ENCODE data around the gene ZC2HC1B.
A peak's percentile ranks its signal among the peaks of the same experiment; 100 is the strongest.
"Not testable (repeated sequence)": the region's sequence is repeated elsewhere in the genome, so short reads cannot be mapped to it uniquely, and the experiment has no call there.

Gene ZC2HC1B

DNA sequence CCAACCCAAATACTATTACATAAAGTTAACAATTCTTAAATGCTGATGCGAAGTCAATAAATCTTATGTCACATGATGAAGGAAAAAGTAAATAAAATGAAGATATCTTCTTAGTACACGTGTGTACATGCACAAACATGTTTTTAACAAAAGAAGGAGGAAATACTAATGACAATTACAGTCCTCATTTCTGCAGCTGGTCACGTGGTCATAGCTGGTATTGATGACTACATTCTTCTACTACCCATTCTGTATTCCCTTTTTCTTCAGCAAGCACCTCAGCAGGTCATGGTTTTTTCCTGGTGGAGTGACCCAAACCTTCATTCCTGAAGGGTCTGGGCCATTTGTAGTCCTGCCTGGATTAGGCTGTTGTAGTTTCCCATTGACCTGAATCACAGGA, 4.5 kb downstream of the ZC2HC1B start:
- not testable (repeated sequence) for DNase-seq (ENCODE audit: low read depth in 2 of 2)

DNA sequence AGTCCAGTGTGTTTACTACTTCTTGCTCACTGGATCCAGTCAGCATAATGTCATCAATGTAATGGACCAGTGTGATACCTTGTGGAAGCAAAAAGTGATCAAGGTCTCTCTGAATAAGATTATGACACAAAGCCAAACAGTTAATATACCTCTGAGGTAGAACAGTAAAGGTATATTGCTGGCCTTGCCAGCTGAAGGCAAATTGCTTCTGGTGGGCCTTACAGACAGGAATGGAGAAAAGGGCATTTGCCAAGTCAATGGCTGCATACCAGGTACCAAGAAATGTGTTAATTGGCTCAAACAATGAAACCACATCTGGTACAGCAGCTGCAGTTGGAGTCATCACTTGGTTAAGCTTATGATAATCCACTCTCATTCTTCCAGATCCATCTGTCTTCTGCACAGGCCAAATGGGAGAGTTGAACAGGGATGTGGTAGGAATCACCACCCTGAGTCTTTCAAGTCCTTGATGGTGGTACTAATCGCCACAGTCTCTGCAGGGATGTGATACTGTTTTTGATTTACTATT, 7.0 kb downstream of the ZC2HC1B start:
- DNase-seq (ENCODE audit: low read depth in 2 of 2): not testable (repeated sequence)

DNA sequence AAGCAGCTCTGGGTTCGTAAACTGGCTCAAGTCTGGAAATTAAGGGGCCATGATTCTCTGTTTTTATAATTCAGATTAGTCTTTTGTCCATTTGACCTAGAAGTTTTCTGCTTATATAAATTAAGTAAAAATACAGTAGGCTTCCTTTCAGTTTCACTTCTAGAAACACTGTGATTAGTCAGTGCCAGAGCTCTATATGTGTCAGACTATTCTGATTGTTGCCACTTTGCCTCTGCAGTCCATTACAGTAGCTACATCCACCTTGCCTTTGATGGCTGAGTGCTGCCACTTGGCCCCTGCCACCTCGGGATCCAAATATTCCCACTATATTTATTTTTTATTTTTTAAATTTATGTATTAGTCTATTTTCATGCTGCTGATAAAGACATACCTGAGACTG, 7.9 kb downstream of the ZC2HC1B start:
- DNase-seq (ENCODE audit: low read depth in 2 of 2): no peak

DNA sequence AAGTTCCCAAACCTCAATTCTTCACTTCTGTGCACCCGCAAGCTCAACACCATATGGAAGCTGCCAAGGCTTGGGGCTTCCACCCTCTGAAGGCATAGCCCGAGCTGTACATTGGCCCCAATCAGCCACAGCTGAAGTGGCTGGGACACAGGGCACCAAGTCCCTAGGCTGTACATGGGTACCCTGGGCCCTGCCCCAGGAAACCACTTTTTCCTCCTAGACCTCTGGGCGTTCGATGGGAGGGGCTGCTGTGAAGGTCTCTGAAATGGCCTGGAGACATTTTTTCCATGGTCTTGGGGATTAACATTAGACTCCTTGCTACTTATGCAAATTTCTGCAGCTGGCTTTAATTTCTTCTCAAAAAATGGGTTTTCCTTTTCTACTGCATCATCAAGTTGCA, 9.3 kb downstream of the ZC2HC1B start:
- not testable (repeated sequence) for DNase-seq (ENCODE audit: low read depth in 2 of 2)

DNA sequence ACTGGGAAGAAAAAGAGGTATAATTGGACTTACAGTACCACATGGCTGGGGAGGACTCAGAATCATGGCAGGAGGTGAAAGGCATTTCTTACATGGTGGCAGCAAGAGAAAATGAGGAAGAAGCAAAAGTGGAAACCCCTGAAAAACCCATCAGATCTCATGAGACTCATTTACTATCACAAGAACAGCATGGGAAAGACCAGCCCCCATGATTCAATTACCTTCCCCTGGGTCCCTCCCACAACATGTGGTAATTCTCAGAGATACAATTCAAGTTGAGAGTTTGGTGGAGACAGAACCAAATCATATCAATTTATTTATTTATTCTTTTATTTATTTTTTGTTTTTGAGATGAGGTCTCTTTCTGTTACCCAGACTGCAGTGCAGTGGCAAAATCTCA, 10.2 kb downstream of the ZC2HC1B start:
- not testable (repeated sequence) for DNase-seq (ENCODE audit: low read depth in 2 of 2)

DNA sequence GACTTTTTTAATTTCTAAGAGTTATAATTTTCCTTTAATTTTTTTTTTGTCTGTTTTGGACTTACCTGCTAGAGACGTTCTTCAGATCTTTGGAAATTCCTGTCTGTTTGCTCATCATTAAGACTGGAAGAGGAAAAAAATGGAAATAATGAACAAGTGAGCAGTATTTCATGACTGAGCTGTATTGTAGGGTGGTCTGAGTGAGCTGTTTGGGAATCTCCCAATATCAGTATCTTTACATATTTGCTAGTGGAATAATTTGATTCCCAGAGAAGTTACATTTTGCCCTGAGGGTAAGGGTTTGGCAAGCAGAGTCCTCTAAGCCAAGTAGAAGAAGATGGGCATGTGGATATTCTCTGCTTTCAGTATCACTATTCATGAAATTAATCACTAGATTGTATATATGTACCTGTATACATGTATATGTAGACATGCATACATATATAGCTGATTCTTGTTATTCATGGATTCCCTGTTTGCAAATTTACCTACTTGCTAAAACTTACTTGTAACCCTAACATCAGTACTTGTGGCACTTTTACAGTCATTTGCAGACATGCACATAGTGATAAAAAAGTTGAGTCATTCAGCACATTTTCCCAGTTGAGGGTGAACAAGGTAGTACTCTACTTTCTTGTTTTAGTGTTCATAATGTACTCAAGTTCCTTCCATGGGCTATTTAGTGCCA, 13.5 kb downstream of the ZC2HC1B start:
- no peak for DNase-seq (ENCODE audit: low read depth in 2 of 2)

DNA sequence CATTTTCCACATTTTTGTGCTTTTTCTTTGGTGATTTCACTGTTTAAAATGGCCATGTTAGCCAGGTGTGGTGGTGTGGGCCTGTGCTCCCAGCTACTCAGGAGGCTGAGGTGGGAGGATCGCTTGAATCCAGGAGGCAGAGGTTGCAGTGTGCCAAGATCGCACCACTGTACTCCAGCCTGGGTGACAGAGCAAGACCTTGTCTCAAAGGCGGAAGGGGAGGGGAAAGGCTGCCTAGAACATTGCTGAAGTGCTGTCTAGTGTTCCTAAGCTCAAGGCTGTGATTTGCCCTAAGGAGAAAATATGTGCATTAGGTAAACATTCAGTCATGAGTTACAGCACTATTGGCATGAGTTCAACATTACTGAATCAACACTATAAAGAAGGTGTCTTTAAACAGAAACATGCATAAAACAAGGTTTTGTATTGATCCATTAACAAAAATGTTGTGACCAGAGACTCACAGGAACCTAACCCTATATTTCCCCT, 14.0 kb downstream of the ZC2HC1B start:
- no peak for DNase-seq (ENCODE audit: low read depth in 2 of 2)

DNA sequence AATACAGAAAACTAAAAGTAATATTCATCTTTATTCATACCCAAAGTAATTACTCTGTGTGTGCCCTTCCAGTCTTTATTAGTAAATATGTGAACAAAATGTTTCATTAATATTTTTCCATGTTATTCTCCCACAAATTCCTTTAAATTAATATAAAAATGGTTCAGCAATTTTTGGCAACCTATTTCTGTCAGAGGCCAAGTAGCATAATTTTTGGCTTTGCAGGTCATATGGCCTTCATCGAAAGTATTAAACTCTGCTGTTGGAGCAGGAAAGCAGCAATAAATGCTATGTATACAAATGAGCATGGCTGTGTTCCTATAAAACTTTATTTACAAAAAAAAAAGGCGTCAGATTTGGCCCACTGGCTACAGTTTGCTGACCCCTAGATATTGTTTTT, 16.1 kb downstream of the ZC2HC1B start:
- DNase-seq (ENCODE audit: low read depth in 2 of 2): no peak

DNA sequence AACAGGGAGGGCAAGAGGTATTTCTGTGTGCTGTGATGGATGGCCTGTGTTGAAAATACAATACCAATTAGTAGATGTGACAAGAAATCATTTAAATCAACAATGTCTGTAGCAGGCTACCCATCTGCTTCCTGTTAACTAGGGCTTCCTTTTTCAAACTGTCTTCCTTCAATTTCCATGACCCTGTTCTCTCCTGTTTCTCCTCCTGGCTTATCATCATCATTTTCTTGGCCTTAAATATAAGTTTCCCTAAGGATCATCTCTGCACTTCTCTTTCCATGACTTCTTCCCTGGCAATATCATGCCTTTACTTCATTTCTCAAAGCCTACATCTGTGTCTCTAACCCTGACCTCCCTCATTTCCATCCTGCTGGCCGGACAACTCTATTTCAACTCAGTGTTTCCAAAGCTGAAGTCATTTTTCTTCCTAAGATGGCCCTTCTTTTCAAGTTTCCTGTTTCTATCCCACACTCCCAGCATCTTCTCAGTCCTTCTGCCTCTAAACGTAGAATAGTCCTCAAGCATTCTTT, 18.2 kb downstream of the ZC2HC1B start:
- DNase-seq (ENCODE audit: low read depth in 2 of 2): no peak

DNA sequence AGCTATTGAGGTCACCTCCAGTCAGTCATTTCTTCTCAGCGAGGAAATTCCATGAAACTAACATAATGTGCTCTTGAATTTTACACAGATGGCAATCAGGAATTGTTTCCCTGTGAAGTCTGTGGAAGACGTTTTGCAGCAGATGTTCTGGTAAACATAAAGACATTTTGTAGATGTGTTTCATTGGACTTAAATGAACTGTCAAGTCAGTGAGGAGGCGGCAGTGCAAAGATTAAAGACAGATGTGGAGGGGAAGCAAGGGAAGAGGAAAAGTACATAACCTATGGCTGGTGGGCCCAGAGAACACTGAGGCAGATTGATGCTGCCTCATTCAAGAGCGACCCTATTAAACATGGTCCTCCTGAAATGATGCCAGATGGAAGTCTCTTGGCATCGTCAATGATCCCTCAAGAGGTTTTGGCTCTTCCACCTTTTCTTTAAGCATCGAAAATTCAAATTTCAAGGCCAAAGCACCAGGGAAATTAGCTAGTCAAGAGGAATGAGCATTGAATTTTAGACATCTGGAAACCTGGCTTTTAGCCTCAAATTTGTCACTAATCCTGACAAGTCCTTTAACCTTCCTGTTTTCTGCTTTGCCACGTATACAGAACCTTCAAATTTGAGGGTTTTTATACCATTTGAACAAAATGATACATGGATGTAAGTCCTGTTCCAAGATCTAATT, 20.1 kb downstream of the ZC2HC1B start:
- DNase-seq (ENCODE audit: low read depth in 2 of 2): peak; percentile 20 to 21

DNA sequence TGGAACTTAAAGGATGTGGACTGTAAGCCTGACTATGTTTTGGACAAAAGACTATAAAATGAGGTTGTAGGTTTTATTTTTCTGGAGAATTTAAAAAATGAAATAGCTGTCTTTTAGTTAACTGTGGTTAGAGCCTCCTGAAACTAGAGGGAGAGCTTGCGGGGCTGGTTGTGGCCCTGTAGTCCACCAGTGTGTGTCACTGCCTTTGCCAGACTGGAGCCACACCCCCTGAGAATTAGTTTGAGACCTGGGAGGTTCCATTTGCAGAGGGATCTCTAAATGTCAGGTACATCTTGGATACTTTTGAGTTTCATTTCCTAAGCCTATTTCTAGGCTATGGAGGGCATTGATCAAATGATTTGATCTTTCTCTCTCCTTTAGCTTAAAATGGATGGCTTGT, 20.8 kb downstream of the ZC2HC1B start:
- no peak for DNase-seq (ENCODE audit: low read depth in 2 of 2)

DNA sequence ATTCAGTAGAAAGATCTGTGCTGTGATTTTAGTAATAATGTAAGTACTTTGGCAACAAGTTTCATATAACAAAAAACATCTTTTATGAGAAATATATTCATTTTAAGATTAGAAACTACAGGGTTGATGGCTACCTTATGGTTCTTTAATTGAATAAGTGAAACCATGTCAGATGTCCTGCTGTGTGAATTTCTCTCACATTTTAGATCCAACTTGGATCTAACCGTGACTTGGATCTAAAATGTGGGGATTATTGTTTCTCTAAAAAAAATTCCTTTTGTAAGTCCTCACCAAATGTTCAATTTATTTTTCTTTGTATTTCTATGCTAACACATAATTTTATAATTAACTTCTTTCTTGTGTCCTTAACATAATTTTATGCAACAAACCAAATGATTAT, 30.4 kb downstream of the ZC2HC1B start:
- DNase-seq (ENCODE audit: low read depth in 2 of 2): no peak

DNA sequence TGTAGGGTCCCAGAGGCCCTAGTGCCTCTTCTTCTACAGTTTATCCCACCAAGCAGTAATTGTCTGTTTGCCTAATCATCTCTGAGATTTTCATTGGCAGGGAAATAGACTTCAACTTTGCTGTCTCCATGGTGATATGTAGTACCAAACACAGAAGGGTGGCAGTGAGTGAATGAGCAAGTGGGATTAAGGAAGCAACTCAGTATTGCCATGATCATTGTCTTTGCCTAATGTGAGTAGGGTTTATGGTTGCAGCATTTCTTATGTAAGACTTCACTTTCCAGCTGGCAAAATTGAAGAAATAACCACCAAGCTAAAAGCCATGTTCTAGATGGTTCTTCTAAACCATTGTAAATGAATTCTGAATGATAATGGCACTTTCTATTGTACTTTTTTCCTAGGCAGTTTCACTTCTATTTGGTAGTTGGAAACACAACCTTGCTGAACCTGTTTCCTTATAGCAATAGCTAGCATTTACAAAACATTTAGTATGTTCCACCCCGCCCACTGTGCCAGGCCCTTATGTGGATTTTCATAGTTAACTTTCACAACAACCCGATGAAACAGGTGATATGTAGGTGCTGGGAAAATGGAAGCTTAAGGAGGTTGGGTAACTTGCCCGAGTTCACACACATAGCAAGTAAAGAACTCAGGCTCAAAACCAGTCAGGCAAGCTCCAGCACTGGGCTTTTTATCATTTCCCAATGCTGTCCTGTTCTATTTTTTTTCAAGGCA, 32.0 kb downstream of the ZC2HC1B start:
- no peak for DNase-seq (ENCODE audit: low read depth in 2 of 2)

DNA sequence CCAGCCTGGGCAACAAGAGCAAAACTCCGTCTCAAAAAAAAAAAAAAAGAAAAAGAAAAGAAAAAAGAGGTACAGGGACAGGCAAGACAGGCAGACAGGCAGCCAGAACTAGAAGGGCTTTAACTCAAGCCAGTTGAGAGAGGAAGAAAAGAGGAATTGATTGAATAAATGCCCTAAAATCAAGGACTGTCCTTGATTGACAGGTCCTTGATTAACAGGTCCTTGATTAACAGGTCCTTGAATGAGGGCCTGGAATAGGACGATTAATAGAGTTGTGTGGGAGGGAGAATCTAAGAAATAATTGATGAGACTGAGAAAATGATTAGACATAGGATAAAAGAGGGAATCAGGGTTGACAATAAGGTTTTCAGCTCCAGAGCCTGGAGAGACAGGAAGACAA, 36.1 kb downstream of the ZC2HC1B start:
- no peak for DNase-seq (ENCODE audit: low read depth in 2 of 2)

DNA sequence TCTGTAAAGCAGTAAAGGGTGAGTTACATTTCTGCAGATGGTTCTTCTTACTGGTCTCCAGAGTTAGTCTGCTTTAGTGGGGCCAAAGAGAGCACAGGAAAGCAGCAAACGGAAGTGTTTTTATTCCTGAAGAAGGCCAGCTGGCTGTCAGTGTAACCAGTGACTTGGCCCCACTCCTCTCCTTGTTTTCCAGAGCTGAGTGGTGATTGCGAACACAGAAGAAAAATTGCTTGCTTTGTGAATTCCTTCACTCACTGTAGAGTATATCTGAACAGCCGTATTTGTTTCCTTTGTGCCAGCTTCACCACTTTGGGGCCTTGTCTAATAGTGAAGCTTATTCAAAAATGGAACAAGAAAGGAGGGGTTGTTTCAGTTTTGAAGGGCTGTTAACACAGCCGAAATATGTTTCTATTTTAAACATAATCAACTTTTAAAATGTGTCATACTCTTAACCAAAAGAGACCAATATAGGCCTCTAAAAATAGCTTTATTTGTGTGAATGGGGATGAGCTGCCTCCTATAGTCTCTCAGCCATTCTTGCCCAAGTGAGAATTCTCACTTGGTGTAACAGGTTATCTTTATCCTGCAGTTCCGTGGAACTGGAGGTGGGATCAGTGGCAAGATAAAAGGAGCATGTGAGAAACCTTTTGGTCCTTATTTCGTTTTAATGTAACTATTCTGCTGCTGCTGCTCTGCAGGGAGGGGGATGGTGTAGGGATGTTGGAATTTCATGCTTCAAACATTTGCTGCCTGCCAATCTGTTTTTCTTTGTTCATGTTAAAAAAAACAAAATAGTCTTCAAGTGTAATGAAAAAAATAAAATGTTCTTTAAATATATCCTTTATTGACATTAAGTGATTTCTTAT, 37.8 kb downstream of the ZC2HC1B start:
- DNase-seq (ENCODE audit: low read depth in 2 of 2): no peak

DNA sequence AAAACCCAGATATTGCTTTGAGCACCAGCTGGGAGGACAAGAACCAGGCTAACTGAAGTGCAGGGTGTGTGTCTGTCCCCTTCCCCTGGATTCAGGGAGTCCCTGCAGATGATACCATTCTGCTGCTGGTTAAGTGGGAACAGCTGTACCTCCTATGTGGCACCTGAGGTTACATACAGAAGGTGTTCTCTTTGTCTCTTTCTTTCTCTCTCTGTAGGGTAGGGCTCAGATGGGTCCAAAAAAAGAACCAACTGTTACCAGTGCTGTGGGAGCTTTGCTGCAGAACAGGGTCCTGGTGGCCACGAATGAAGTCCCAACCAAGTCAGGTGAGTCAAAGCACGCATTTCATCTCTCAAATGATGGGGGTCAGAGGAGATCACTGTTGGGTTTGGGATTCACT, 38.6 kb downstream of the ZC2HC1B start:
- no peak for DNase-seq (ENCODE audit: low read depth in 2 of 2)

DNA sequence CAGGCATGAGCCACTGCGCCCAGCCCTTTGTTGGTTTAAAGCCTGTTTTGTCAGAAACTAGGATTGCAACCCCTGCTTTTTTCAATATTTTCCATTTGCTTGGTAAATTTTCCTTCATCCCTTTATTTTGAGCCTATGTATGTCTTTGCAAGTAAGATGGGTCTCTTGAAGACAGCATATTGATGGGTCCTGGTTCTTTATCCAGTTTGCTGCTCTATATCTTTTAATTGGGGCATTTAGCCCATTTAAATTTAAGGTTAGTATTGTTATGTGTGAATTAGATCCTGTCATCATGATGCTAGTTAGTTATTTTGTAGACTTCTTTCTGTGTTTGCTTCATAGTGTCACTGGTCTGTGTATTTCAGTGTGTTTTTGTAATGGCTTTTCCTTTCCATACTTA, 46.8 kb downstream of the ZC2HC1B start:
- no peak for DNase-seq (ENCODE audit: low read depth in 2 of 2)

DNA sequence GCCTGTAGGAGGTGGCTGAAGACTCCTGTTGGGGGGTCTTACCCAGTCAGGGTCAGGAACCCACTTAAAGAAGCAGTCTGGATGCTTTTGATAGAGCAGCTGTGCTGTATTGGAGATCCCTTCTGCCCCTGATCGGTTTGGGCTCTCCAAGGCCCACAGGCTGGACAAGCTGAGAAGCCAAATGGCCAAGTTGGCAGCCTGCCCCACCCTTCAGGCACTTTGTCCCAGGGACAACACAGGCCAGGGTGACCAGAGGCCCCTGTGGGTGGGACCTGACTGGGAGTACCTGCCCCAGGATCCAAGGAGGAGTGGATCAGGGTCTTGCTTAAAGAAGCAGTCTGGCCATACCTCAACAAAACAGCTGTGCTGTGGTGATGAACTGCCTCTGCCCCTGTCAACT, 48.4 kb downstream of the ZC2HC1B start:
- no peak for DNase-seq (ENCODE audit: low read depth in 2 of 2)

DNA sequence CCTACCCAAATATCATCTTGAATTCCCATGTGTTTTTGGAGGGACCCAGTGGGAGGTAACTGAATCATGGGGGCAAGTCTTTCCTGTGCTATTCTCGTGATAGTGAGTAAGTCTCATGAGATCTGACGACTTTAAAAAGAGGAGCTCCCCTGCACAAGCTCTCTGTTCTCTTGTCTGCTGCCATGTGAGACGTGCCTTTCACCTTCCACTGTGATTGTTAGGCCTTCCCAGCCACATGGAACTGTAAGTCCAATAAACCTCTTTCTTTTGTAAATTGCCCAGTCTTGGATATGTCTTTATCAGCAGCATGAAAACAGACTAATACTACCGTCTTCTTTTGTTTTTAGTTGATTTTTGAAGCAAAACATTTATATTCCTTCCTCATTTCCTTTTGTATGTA, 52.8 kb downstream of the ZC2HC1B start:
- DNase-seq (ENCODE audit: low read depth in 2 of 2): not testable (repeated sequence)

DNA sequence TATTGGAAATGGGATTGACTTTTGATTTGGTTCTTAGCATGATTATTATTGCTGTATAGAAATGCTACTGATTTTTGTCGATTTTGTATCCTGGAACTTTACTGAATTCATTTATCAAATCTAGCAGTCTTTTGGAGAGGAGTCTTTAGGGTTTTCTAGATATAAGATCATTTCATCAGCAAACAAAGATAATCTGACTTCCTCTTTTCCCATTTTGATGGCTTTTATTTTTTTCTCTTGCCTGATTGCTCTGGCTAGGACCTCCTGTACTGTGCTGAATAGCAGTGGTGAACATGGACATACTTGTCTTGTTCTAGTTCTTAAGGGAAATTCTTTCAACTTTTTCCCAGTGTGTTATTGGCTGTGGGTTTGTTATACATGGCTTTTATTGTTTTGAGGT, 64.6 kb downstream of the ZC2HC1B start:
- DNase-seq (ENCODE audit: low read depth in 2 of 2): no peak

DNA sequence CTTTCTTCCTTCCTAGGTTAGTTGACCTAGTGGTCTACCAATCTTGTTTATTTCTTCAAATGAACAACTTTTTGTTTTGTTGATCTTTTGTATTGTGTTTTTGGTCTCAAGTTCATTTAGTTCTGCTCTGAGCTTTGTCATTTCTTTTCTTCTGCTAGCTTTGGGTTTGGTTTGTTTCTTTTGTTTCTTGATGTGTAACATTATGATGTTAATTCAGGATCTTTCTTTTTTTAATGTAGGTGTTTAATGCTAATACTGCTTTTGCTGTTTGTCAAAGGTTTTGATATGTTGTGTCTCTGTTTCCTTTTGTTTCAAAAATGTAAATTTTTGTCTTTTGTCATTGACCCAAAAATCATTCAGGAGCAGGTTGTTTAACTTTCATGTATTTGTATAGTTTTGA, 65.7 kb downstream of the ZC2HC1B start:
- no peak for DNase-seq (ENCODE audit: low read depth in 2 of 2)

Data from fibroblast of skin of left biceps (primary cell).